ENCODE measurements around the gene UBE4B. TPM values are rescaled to one million over a fixed set of nuclear protein-coding genes. Genes with fewer than 3 reads are reported as not detected.

Gene UBE4B
- total RNA-seq, 1 experiment from 2014 or later = 54.7 TPM

GRCh38 chr1:10211805-10212410 is 179.2 kb downstream of the UBE4B start:
- ChIA-PET CTCF (interaction anchor here (0.6 kb wide), 1 partner anchor 98 kb away, joined by 3 read pairs; no protein-coding TSS in a partner anchor), POLR2A (interaction anchor here (0.7 kb wide), 1 partner anchor 8 kb away, joined by 9 read pairs; no protein-coding TSS in a partner anchor)
- ATAC-seq (no peak), DNase-seq (ENCODE audit: low read depth, low spot score) (no peak)
- in situ Hi-C loops (cut with HindIII; ENCODE audit: low pct_unique_long_range_greater_than_20kb, low sequenced_read_pairs) (no loop called here), intact Hi-C loops (cut with micrococcal nuclease; ENCODE audit: unreplicated experiment) (loop anchor here (10.0 kb wide), 1 partner anchor 123 kb away; no protein-coding TSS in a partner anchor)
- TF ChIP-seq TCF7L2 (IDR thresholded peaks at IDR 0.05; ENCODE audit: low read depth, low read length) = 0 out of 2 replicates have a peak, but pooled peaks have one; percentile 30
- TF ChIP-seq CTCF (IDR thresholded peaks at IDR 0.05) = no peak
- Histone ChIP-seq H3K9me3 (ENCODE audit: control insufficient read depth, insufficient read depth, low read depth, low read length) (no peaks in the 10 kb centered on the region), H3K27me3 (ENCODE audit: control insufficient read depth, insufficient read depth, low read length) (no peaks in the 10 kb centered on the region), H3K27ac (ENCODE audit: low read length) (peak overlapping the region; percentile 89), H3K36me3 (ENCODE audit: control insufficient read depth, insufficient read depth, low read length) (no peaks in the 10 kb centered on the region; the same call in 1 of the 2 replicates), H3K4me3 (ENCODE audit: low read depth in 2 of 2, low read length in 2 of 2) (peak overlapping the region; percentile 83 to 98), H3K4me1 (ENCODE audit: control insufficient read depth, insufficient read depth, low read length) (peaks cover 20% of the 10 kb centered on the region)
- BruUV-seq (replicated peaks) = TSS peak; percentile 71

GRCh38 chr1:10212476-10212875 is 179.7 kb downstream of the UBE4B start:
- H3K27me3 ChIP-seq (ENCODE audit: control insufficient read depth, insufficient read depth, low read length) = no peaks in the 10 kb centered on the region
- no peaks in the 10 kb centered on the region; the same call in 1 of the 2 replicates for H3K36me3 ChIP-seq (ENCODE audit: control insufficient read depth, insufficient read depth, low read length)
- intact Hi-C loops (cut with micrococcal nuclease; ENCODE audit: unreplicated experiment) = loop anchor here (10.0 kb wide), 1 partner anchor 122 kb away; no protein-coding TSS in a partner anchor
- peak overlapping the region in 1 of 2 experiments; percentile 98; a peak in 1 of 4 replicates for H3K4me3 ChIP-seq (ENCODE audit: low read depth in 2 of 2, low read length in 2 of 2)
- TF ChIP-seq CTCF (IDR thresholded peaks at IDR 0.05) (no peak), TCF7L2 (IDR thresholded peaks at IDR 0.05; ENCODE audit: low read depth, low read length) (no peak), POLR2AphosphoS5 (IDR thresholded peaks at IDR 0.05; ENCODE audit: low read depth, low read length) (no peak), REST (IDR thresholded peaks at IDR 0.05; ENCODE audit: insufficient read depth in 1 of 2, low read depth in 2 of 2, low read length in 1 of 2) (no peak), SIN3A (IDR thresholded peaks at IDR 0.05; ENCODE audit: borderline replicate concordance, insufficient read depth, low read depth, low read length) (no peak)
- DNase-seq (ENCODE audit: low read depth, low spot score) = no peak
- CTCF ChIA-PET = interaction anchor here (0.6 kb wide), 1 partner anchor 97 kb away, joined by 3 read pairs; no protein-coding TSS in a partner anchor
- no TSS peak for BruUV-seq (replicated peaks)
- no peak overlapping the region for H3K27ac ChIP-seq (ENCODE audit: low read length)
- peaks cover 20% of the 10 kb centered on the region for H3K4me1 ChIP-seq (ENCODE audit: control insufficient read depth, insufficient read depth, low read length)
- H3K9me3 ChIP-seq (ENCODE audit: control insufficient read depth, insufficient read depth, low read depth, low read length) = no peaks in the 10 kb centered on the region
- POLR2A ChIA-PET = interaction anchor here (0.7 kb wide), 1 partner anchor 8 kb away, joined by 9 read pairs; no protein-coding TSS in a partner anchor
- no peak for ATAC-seq
- in situ Hi-C loops (cut with HindIII; ENCODE audit: low pct_unique_long_range_greater_than_20kb, low sequenced_read_pairs) = no loop called here
